HepG2 (cell line): ENCODE measurements around the gene CDK18. TPM values are rescaled to one million over a fixed set of nuclear protein-coding genes. Genes with fewer than 3 reads are reported as not detected.

ENCODE experiments used
- ATAC-seq: fragments of 200-7000 bp; cut with Tn5 transposase; 3 replicates; pipeline ENCODE4 v1.9.1; 2020; ENCODE audit warnings: mild to moderate bottlenecking, moderate library complexity
- BruUV-seq: library from RNA; stranded (reverse); fragments of 400-500 nt; replicated peaks from 2 replicates; lab custom pipeline; 2021; lab: Mats Ljungman, UMichigan
- CTCF ChIA-PET: fragments of 300-600 bp; formaldehyde crosslinking; extraction: SDS; loops from one replicate; lab custom pipeline; 2021; ENCODE audit warnings: low total read pairs, inconsistent platforms, low intra/inter-chr PET ratio; lab: Yijun Ruan, JAX
- POLR2A ChIA-PET: fragments of 350-600 bp; sonication (Branson Sonifier 250); formaldehyde crosslinking; loops from one replicate; lab custom pipeline; 2020; ENCODE audit warnings: antibody characterized with exemption, inconsistent platforms; lab: Yijun Ruan, JAX
- DNase-seq: peaks from one replicate; pipeline ENCODE4 v3.0.0-alpha.2; 2015; ENCODE audit warnings: low spot score
- FAIRE-seq: peaks from 3 replicates; lab custom pipeline; 2011; peaks lifted over from hg19 to GRCh38; lab: Jason Lieb, UNC
- H2AFZ ChIP-seq: one replicate; pipeline ENCODE4 v1.6.1; 2011; ENCODE audit warnings: low read length, inconsistent platforms
- H3K27ac ChIP-seq: fragments of 300-600 bp; 3 replicates; pipeline ENCODE4 v1.8.0; 2011; ENCODE audit warnings: mixed run types, mild to moderate bottlenecking, mixed read lengths, low read length, inconsistent platforms; ENCODE audit not compliant: insufficient read depth; ENCODE audit errors: extremely low read length
- H3K27me3 ChIP-seq, 2 experiments: fragments of 200-600 bp in 1 of 2; 2 replicates in 1 of 2; 3 replicates in 1 of 2; pipeline versions ENCODE4 v1.6.0 to v1.8.0; 2011; ENCODE audit warnings: low read length in 2 of 2, mild to moderate bottlenecking in 2 of 2, moderate library complexity in 2 of 2, inconsistent platforms in 1 of 2; ENCODE audit not compliant: insufficient read depth in 2 of 2, control insufficient read depth in 1 of 2
- H3K36me3 ChIP-seq, 2 experiments: fragments of 200-600 bp in 1 of 2; replicated peaks in 1 of 2; 2 replicates in 1 of 2; 3 replicates in 1 of 2; pipeline versions ENCODE4 v1.5.1 to v1.8.0; 2011; ENCODE audit warnings: low read length in 2 of 2, inconsistent platforms in 1 of 2; ENCODE audit not compliant: insufficient read depth in 2 of 2, control insufficient read depth in 1 of 2
- H3K4me1 ChIP-seq: 2 replicates; pipeline ENCODE4 v1.5.1; 2012; ENCODE audit warnings: low read length, inconsistent platforms; ENCODE audit not compliant: insufficient read depth
- H3K4me2 ChIP-seq: 2 replicates; pipeline ENCODE4 v1.6.0; 2011; ENCODE audit warnings: low read depth, low read length, inconsistent platforms
- H3K4me3 ChIP-seq, 3 experiments: fragments of 200-600 bp in 1 of 3; sonication (generic), shearing (Covaris generic) in 1 of 3; replicated peaks in 1 of 3; 2 replicates each; pipeline ENCODE4 v1.5.1; 2011 to 2016; ENCODE audit warnings: low read length in 3 of 3, inconsistent platforms in 2 of 3, low read depth in 2 of 3, mild to moderate bottlenecking in 2 of 3, control low read depth in 1 of 3, mixed read lengths in 1 of 3; ENCODE audit not compliant: insufficient read depth in 1 of 3
- H3K79me2 ChIP-seq: one replicate; pipeline ENCODE4 v1.6.1; 2011; ENCODE audit warnings: low read length, inconsistent platforms; ENCODE audit not compliant: insufficient read depth
- H3K9ac ChIP-seq: 2 replicates; pipeline ENCODE4 v1.6.0; 2011; ENCODE audit warnings: mild to moderate bottlenecking, low read depth, low read length, inconsistent platforms; ENCODE audit not compliant: insufficient read depth
- H3K9me3 ChIP-seq: 2 replicates; pipeline ENCODE4 v1.5.1; 2012; ENCODE audit warnings: mild to moderate bottlenecking, low read length
- H4K20me1 ChIP-seq: 2 replicates; pipeline ENCODE4 v1.6.0; 2011; ENCODE audit warnings: inconsistent platforms, mild to moderate bottlenecking, low read length, moderate library complexity; ENCODE audit not compliant: insufficient read depth
- CBX2 ChIP-seq, 2 experiments: fragments of 200-600 bp in 1 of 2; sonication (generic); formaldehyde crosslinking in 1 of 2; IDR thresholded peaks; 2 replicates each; pipeline versions ENCODE4 v1.7.0 to v1.8.1; 2018 to 2022; ENCODE audit warnings: low read depth in 2 of 2, low read length in 1 of 2, mild to moderate bottlenecking in 1 of 2, missing genetic modification reagents in 1 of 2
- CHCHD3 ChIP-seq: sonication (generic); formaldehyde crosslinking; IDR thresholded peaks from 2 replicates; pipeline ENCODE4 v1.8.0; 2022; ENCODE audit warnings: mild to moderate bottlenecking, missing genetic modification reagents, moderate library complexity
- EED ChIP-seq: sonication (generic); formaldehyde crosslinking; IDR thresholded peaks from 2 replicates; pipeline ENCODE4 v1.5.0; 2020; ENCODE audit warnings: mild to moderate bottlenecking, missing genetic modification reagents
- ESRRA ChIP-seq: sonication (generic); formaldehyde crosslinking; IDR thresholded peaks from 2 replicates; pipeline ENCODE4 v1.5.1; 2020; ENCODE audit warnings: mild to moderate bottlenecking, low read depth, missing genetic modification reagents
- EZH2 ChIP-seq: conservative IDR thresholded peaks from 2 replicates; pipeline ENCODE4 v1.6.1; 2012; ENCODE audit warnings: mild to moderate bottlenecking, low read depth, low read length, moderate library complexity
- IKZF4 ChIP-seq: sonication (generic); formaldehyde crosslinking; IDR thresholded peaks from 2 replicates; pipeline ENCODE4 v1.5.1; 2020; ENCODE audit warnings: borderline replicate concordance, mild to moderate bottlenecking, low read depth, missing genetic modification reagents; ENCODE audit errors: not compliant biosample characterization
- MTF2 ChIP-seq: sonication (generic); formaldehyde crosslinking; IDR thresholded peaks from 2 replicates; pipeline ENCODE4 v1.5.0; 2020; ENCODE audit warnings: missing genetic modification reagents, borderline replicate concordance
- SOX6 ChIP-seq, 2 experiments: fragments of 450-650 bp in 1 of 2; sonication (generic) in 1 of 2; formaldehyde crosslinking in 1 of 2; IDR thresholded peaks; 2 replicates each; pipeline versions ENCODE4 v1.4.0 to v1.6.1; 2017 to 2020; ENCODE audit warnings: antibody characterized with exemption in 1 of 2, mild to moderate bottlenecking in 1 of 2, missing genetic modification reagents in 1 of 2
- ZC3H4 ChIP-seq: sonication (generic); formaldehyde crosslinking; IDR thresholded peaks from 2 replicates; pipeline ENCODE4 v1.4.0; 2020; ENCODE audit warnings: missing genetic modification reagents, borderline replicate concordance
- ZMAT3 ChIP-seq: sonication (generic); formaldehyde crosslinking; conservative IDR thresholded peaks from 2 replicates; pipeline ENCODE4 v1.7.0; 2021; ENCODE audit warnings: missing genetic modification reagents
- ZNF350 ChIP-seq: sonication (generic); formaldehyde crosslinking; IDR thresholded peaks from 2 replicates; pipeline ENCODE4 v1.4.0; 2020; ENCODE audit warnings: mild to moderate bottlenecking, low read depth, missing genetic modification reagents, borderline replicate concordance
- ZNF564 ChIP-seq: sonication (generic); formaldehyde crosslinking; IDR thresholded peaks from 2 replicates; pipeline ENCODE4 v1.8.1; 2023; ENCODE audit warnings: mild to moderate bottlenecking, missing genetic modification reagents
- ZNF687 ChIP-seq: sonication (generic); formaldehyde crosslinking; IDR thresholded peaks from 2 replicates; pipeline ENCODE4 v1.5.1; 2020; ENCODE audit warnings: mild to moderate bottlenecking, missing genetic modification reagents, moderate library complexity
- WGBS: methylation state at CpG from one replicate; pipeline ENCODE4 v1.1.6; 2017; ENCODE audit warnings: low lambda C conversion rate; 5-methylcytosine and 5-hydroxymethylcytosine counted together
- in situ Hi-C: cut with HindIII; loops from 2 replicates; pipeline ENCODE4 v1.10.0; 2017; ENCODE audit warnings: low pct_unique_long_range_greater_than_20kb; ENCODE audit not compliant: extremely low pct_ligation_motif_present
- intact Hi-C: fragments of 100-400 bp; cut with micrococcal nuclease; formaldehyde crosslinking; loops from one replicate; pipeline ENCODE4 v1.10.0; 2022; ENCODE audit not compliant: unreplicated experiment
- polyA plus RNA-seq, 8 experiments: library from polyadenylated mRNA; depleted of rRNA in 3 of 8; stranded (reverse) in 7 of 8; unstranded in 1 of 8; fragments of >200 nt; fragmentation: Illumina TruSeq in 4 of 8; extraction: Trizol in 4 of 8; gene quantifications; 2 replicates each; pipeline versions ENCODE4 v1.2.1 to v1.2.3, GENCODE V29; 2011 to 2016; ENCODE audit warnings: low read depth in 4 of 8, missing spikeins in 1 of 8, mixed read lengths in 1 of 8; ENCODE audit not compliant: insufficient read depth in 1 of 8
- total RNA-seq, 5 experiments: library from RNA; depleted of rRNA; stranded (reverse); fragments of >200 nt; fragmentation: Illumina TruSeq; extraction: Trizol; gene quantifications; 2 replicates each; pipeline ENCODE4 v1.2.3, GENCODE V29; 2016; ENCODE audit warnings: low read depth in 1 of 5
- TF ChIP-seq, protein P1 (sequence below): sonication (generic); formaldehyde crosslinking; IDR thresholded peaks from 2 replicates; pipeline ENCODE4 v1.4.0; 2020; ENCODE audit warnings: mild to moderate bottlenecking, missing genetic modification reagents

The CDK18 gene
- total and polyA plus RNA-seq, 2 of the 13 experiments (the other 11 are each of a cell fraction or from before 2014, with no cell fraction given), result 6.4 to 38.8 TPM

GRCh38 chr1:205456383-205456867, 48.0 kb upstream of the CDK18 start:
- Histone ChIP-seq H3K4me2 (peak overlapping the region; percentile 58), H3K36me3 (no peaks in the 10 kb centered on the region), H3K9me3 (no peaks in the 10 kb centered on the region), H3K9ac (no peak overlapping the region), H3K27ac (no peak overlapping the region), H3K79me2 (no peaks in the 10 kb centered on the region), H3K4me3 (peak overlapping the region in 2 of 3 experiments; percentile 34 to 58; a peak in 3 of 6 replicates), H4K20me1 (no peaks in the 10 kb centered on the region)
- ChIA-PET POLR2A (no interaction called here), CTCF (no interaction called here)
- intact Hi-C loops, result loop anchor here (10.0 kb wide), 1 partner anchor 122 kb away; no protein-coding TSS in a partner anchor
- no peak for DNase-seq
- BruUV-seq, result no TSS peak
- in situ Hi-C loops, result no loop called here
- TF ChIP-seq ZNF564 (CRISPR knock-in tag) (0 out of 2 replicates have a peak, but pooled peaks have one; percentile 32), EED (CRISPR knock-in tag) (peak; percentile 23; the same call in 1 of the 2 replicates), ZNF687 (CRISPR knock-in tag) (0 out of 2 replicates have a peak, but pooled peaks have one; percentile 14), ESRRA (no peak), EZH2 (peak; percentile 85; the same call in 1 of the 2 replicates), ZC3H4 (no peak), CBX2 (IDR thresholded peaks at IDR 0.05; ENCODE audit: low read depth, low read length) (peak; percentile 60; the same call in 1 of the 2 replicates), CBX2 (CRISPR knock-in tag; IDR thresholded peaks at IDR 0.05; ENCODE audit: low read depth) (no peak), ZMAT3 (CRISPR knock-in tag) (no peak), CHCHD3 (0 out of 2 replicates have a peak, but pooled peaks have one; percentile 47), MTF2 (CRISPR knock-in tag) (peak; percentile 92), SOX6 (IDR thresholded peaks at IDR 0.05) (no peak), SOX6 (CRISPR knock-in tag; IDR thresholded peaks at IDR 0.05) (no peak), IKZF4 (CRISPR knock-in tag) (no peak), ZNF350 (CRISPR knock-in tag) (no peak)
- TF ChIP-seq, protein P1, sequence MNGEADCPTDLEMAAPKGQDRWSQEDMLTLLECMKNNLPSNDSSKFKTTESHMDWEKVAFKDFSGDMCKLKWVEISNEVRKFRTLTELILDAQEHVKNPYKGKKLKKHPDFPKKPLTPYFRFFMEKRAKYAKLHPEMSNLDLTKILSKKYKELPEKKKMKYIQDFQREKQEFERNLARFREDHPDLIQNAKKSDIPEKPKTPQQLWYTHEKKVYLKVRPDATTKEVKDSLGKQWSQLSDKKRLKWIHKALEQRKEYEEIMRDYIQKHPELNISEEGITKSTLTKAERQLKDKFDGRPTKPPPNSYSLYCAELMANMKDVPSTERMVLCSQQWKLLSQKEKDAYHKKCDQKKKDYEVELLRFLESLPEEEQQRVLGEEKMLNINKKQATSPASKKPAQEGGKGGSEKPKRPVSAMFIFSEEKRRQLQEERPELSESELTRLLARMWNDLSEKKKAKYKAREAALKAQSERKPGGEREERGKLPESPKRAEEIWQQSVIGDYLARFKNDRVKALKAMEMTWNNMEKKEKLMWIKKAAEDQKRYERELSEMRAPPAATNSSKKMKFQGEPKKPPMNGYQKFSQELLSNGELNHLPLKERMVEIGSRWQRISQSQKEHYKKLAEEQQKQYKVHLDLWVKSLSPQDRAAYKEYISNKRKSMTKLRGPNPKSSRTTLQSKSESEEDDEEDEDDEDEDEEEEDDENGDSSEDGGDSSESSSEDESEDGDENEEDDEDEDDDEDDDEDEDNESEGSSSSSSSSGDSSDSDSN (CRISPR knock-in tag), result 0 out of 2 replicates have a peak, but pooled peaks have one; percentile 19
- TF ChIP-seq, all 625 proteins: peak for 8
- no peak overlapping the region for H2AFZ ChIP-seq
- no peak for FAIRE-seq
- peaks cover 2 to 79% of the 10 kb centered on the region in 2 experiments; a peak in 4 of 5 replicates for H3K27me3 ChIP-seq
- peak; percentile 19 for ATAC-seq
- WGBS, result no CpG with 5 or more reads among the region's 47 CpGs
- H3K4me1 ChIP-seq, result peaks cover 33% of the 10 kb centered on the region
